HL-60 (cell line): ENCODE results near the gene SOX5.

Source experiments
- DNase-seq, 2 experiments: peaks; one replicate each; pipeline ENCODE4 v3.0.0-alpha.2; 2010 to 2020; ENCODE audit warnings: low read depth in 1 of 2, low spot score in 1 of 2
- H3K27ac ChIP-seq: fragments of 250-450 bp; sonication (Bioruptor Pico); replicated peaks from 2 replicates; pipeline ENCODE4 v1.5.1; 2020; ENCODE audit warnings: mild to moderate bottlenecking, moderate library complexity
- H3K27me3 ChIP-seq: fragments of 250-450 bp; sonication (Bioruptor Pico); 2 replicates; pipeline ENCODE4 v1.5.1; 2021; ENCODE audit warnings: mild to moderate bottlenecking, moderate library complexity; ENCODE audit not compliant: insufficient read depth, poor library complexity, severe bottlenecking
- H3K4me3 ChIP-seq: replicated peaks from 2 replicates; pipeline ENCODE4 v1.5.1; 2011; ENCODE audit warnings: mild to moderate bottlenecking, control low read depth, low read length; ENCODE audit not compliant: insufficient read depth
- GABPA ChIP-seq: IDR thresholded peaks from 2 replicates; pipeline ENCODE4 v1.6.1; 2012; ENCODE audit warnings: low read depth
- POLR2AphosphoS5 ChIP-seq: IDR thresholded peaks from 2 replicates; pipeline ENCODE4 v1.6.1; 2012; ENCODE audit warnings: low read depth
- SPI1 ChIP-seq: IDR thresholded peaks from 2 replicates; pipeline ENCODE4 v1.6.1; 2012; ENCODE audit warnings: low read depth, mild to moderate bottlenecking, borderline replicate concordance
- TF ChIP-seq, protein P1 (sequence below): IDR thresholded peaks from 2 replicates; pipeline ENCODE4 v1.6.1; 2012; ENCODE audit warnings: low read depth; ENCODE audit not compliant: insufficient replicate concordance
- TF ChIP-seq, protein P2 (sequence below): IDR thresholded peaks from one replicate; pipeline ENCODE4 v1.5.1; 2011; ENCODE audit warnings: low read length, control low read depth, inconsistent platforms; ENCODE audit not compliant: insufficient read depth

SOX5 gene

DNA sequence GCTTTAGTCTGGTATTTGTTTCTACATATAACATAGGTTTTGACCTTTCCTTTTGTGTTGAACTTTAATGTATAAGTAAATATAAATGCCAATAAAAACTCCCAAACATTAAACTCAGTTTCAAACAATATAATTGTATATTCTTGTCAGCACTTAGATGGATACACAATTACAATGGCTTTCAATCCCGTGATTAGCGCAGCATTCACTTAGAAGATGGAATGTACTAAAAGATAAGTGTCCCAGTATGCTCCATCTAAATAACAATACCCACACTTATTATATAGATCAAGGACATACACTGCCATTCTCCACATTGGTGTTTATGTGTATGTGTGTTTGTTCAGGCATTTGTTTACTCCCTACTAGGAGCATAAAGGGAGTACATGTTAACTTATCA lies 193.1 kb downstream of the SOX5 start:
- Histone ChIP-seq H3K27ac (no peak overlapping the region), H3K4me3 (no peak overlapping the region), H3K27me3 (no peaks in the 10 kb centered on the region)
- TF ChIP-seq SPI1 = no peak
- TF ChIP-seq, protein P1, sequence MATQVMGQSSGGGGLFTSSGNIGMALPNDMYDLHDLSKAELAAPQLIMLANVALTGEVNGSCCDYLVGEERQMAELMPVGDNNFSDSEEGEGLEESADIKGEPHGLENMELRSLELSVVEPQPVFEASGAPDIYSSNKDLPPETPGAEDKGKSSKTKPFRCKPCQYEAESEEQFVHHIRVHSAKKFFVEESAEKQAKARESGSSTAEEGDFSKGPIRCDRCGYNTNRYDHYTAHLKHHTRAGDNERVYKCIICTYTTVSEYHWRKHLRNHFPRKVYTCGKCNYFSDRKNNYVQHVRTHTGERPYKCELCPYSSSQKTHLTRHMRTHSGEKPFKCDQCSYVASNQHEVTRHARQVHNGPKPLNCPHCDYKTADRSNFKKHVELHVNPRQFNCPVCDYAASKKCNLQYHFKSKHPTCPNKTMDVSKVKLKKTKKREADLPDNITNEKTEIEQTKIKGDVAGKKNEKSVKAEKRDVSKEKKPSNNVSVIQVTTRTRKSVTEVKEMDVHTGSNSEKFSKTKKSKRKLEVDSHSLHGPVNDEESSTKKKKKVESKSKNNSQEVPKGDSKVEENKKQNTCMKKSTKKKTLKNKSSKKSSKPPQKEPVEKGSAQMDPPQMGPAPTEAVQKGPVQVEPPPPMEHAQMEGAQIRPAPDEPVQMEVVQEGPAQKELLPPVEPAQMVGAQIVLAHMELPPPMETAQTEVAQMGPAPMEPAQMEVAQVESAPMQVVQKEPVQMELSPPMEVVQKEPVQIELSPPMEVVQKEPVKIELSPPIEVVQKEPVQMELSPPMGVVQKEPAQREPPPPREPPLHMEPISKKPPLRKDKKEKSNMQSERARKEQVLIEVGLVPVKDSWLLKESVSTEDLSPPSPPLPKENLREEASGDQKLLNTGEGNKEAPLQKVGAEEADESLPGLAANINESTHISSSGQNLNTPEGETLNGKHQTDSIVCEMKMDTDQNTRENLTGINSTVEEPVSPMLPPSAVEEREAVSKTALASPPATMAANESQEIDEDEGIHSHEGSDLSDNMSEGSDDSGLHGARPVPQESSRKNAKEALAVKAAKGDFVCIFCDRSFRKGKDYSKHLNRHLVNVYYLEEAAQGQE = no peak
- no peak for TF ChIP-seq POLR2AphosphoS5
- TF ChIP-seq GABPA = no peak
- TF ChIP-seq, protein P2, sequence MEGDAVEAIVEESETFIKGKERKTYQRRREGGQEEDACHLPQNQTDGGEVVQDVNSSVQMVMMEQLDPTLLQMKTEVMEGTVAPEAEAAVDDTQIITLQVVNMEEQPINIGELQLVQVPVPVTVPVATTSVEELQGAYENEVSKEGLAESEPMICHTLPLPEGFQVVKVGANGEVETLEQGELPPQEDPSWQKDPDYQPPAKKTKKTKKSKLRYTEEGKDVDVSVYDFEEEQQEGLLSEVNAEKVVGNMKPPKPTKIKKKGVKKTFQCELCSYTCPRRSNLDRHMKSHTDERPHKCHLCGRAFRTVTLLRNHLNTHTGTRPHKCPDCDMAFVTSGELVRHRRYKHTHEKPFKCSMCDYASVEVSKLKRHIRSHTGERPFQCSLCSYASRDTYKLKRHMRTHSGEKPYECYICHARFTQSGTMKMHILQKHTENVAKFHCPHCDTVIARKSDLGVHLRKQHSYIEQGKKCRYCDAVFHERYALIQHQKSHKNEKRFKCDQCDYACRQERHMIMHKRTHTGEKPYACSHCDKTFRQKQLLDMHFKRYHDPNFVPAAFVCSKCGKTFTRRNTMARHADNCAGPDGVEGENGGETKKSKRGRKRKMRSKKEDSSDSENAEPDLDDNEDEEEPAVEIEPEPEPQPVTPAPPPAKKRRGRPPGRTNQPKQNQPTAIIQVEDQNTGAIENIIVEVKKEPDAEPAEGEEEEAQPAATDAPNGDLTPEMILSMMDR = no peak
- no peak for DNase-seq

DNA sequence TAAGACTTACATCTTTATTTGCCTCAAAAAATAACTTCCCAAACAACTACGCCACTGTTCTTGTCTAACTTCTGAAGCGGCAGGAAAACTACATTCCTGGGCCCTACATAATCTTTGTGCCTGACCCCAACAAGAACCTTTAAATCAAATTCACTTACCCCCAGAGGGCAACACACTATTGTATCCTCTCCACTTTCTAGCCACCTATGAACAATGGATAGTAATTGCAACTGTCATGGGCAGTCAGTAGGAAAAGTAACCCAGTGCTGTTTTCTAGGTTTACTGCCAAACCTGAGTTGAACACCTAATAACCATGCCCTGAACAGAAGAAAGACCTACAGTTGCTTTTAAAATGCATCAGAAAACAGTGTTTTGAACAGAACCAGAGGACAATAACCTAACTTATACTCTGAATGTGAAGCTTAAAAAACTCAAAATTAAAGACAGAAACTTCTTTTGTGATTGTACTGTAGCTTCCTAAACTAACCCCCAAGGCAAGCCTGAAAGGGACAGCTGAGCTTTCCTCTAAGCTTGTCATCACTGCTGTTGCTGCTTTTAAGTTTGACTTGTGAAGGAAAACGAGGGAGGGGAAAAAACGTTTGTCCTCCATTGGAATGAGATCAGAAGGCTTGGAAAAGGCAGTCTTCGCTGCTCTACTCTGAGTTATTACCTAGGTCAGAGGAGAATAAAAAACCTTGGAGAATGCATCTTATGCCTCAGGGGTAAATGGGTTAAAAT lies 195.7 kb downstream of the SOX5 start:
- Histone ChIP-seq H3K27ac (no peak overlapping the region), H3K4me3 (no peak overlapping the region), H3K27me3 (no peaks in the 10 kb centered on the region)
- TF ChIP-seq, protein P1 = no peak
- TF ChIP-seq POLR2AphosphoS5 (no peak), SPI1 (no peak), GABPA (no peak)
- TF ChIP-seq, protein P2 = no peak
- no peak for DNase-seq

DNA sequence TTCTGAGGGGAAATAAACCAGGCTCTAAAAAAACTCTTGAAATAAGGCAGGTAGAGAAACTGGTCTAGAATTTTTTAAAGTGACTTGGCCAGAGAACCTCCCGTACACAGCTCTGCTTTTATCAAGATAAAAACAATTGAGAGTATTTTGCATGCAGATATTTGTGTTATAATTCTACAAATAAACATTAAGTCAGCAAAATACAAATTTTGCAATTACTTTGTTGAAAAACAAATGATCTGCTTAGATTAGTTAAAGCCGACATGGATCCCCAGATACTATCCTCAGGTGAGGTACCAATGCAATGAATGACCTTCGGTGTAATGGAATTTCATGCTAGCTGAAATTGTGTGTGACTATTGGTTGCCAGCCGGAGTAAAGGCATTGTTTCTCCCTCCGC lies 197.2 kb downstream of the SOX5 start:
- DNase-seq = no peak
- H3K27ac ChIP-seq = no peak overlapping the region
- TF ChIP-seq SPI1 = no peak
- TF ChIP-seq POLR2AphosphoS5 = no peak
- TF ChIP-seq, protein P2 = no peak
- TF ChIP-seq, protein P1 = no peak
- no peak for TF ChIP-seq GABPA
- H3K27me3 ChIP-seq = no peaks in the 10 kb centered on the region
- H3K4me3 ChIP-seq = no peak overlapping the region
